ENCODE results near the gene ZC3HAV1L. TPM values are rescaled to one million over a fixed set of nuclear protein-coding genes. Genes with fewer than 3 reads are reported as not detected.

Gene ZC3HAV1L, protein sequence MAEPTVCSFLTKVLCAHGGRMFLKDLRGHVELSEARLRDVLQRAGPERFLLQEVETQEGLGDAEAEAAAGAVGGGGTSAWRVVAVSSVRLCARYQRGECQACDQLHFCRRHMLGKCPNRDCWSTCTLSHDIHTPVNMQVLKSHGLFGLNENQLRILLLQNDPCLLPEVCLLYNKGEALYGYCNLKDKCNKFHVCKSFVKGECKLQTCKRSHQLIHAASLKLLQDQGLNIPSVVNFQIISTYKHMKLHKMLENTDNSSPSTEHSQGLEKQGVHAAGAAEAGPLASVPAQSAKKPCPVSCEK
- total RNA-seq: 22.1 and 22.9 TPM in 2 replicates

DNA sequence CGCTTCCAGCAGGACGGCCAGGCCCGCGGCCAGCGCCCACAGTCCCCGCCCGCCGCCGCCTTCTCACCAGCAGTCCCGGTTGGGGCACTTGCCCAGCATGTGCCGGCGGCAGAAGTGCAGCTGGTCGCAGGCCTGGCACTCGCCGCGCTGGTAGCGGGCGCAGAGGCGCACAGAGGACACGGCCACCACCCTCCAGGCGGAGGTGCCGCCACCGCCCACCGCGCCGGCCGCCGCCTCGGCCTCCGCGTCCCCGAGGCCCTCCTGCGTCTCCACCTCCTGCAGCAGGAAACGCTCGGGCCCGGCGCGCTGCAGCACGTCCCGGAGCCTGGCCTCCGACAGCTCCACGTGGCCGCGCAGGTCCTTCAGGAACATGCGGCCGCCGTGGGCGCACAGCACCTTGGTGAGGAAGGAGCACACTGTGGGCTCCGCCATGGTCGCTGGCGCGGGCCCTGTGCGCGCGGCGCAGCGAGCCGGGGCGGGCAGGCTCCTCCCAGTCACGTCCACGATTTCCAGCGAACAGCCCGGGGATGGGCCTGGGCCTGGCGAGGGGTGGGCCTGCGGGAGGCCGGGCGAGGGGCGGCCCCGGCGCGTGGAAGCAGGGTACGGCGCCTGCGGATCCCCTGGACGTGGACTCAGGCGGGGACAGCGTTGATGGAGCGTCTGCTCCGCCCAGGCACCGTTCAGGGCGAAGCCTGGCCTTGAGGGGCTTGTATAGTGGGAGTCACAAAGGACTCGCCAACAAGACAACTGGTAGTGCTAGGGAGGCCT is at the start of gene ZC3HAV1L:
Gene ZC3HAV1L (minus strand): TSS at position 457 of the 768 bp plus-strand sequence. CDS start 25 bp downstream, at position 432.

DNA sequence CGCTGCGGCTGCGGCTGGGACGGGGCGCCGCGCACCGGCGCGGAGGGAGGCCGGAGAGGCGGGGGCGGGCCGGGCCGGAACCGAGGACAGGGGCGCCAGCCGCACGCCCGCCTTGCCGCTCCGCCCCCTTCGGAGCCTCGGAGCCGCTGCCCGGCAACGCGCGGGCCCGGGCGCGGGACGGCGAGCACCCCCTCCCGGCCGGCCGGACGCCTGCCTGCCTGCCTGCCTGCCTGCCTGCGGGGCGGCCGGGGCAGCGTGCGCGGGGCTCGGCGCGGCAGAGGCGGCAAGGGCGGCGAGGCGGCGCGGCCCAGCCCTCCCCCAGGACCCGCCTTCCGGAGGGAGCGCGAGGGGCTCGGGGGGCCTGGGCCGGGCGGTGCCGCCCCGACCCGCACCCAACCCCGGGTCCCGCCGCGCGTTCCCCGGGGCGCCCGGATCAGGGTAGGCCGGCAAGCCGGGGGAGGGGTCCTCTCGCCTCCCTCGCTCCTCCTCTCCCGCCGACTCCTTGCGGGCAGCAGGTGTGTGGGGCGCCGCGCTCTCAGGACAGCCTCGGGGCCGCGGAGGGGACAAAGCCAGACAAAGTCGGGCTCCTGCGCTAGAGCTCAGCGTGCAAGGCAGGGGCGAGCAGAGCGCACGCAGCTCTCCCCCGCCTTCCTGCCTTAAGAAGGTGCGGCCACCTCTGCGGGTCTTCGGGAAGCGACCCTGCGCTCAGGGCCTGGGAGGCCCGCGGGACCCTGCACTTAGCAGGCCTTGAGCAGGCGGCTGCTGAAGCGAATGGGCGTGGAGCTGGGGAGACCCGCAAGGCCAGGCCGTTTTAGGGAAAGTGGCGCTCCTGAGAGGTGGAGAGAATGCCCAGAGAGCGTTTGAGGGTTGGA is 54.3 kb downstream of the ZC3HAV1L start, which contains the start of gene KIAA1549:
Gene KIAA1549 (minus strand): TSS at position 58 of the 872 bp plus-strand sequence. CDS start 120 bp downstream, outside the sequence.

Other genes starting within 250 kb of the ZC3HAV1L start
- gene TMEM213, start 238.0 kb downstream of the ZC3HAV1L start, total RNA-seq: not detected in 2 replicates
- gene ATP6V0A4, start 237.8 kb downstream of the ZC3HAV1L start, total RNA-seq: 0.14 and 0.22 TPM in 2 replicates
- gene KIAA1549, start 54.7 kb downstream of the ZC3HAV1L start, total RNA-seq: 2.4 and 3.3 TPM in 2 replicates
- 23.0 and 57.1 TPM in 2 replicates for gene ZC3HAV1, start 73.7 kb upstream of the ZC3HAV1L start, total RNA-seq
- gene UBN2, start 195.2 kb upstream of the ZC3HAV1L start, total RNA-seq: 6.7 and 9.4 TPM in 2 replicates